Heart left ventricle (tissue), 16 donors: Measurements from ENCODE around the gene PNPLA4. TPM values are rescaled to one million over a fixed set of nuclear protein-coding genes. Genes with fewer than 3 reads are reported as not detected.

Experiments used
- ATAC-seq, 4 donors: fragments of 200-7000 bp; cut with Tn5 transposase; one replicate each; pipeline ENCODE4 v1.9.1; 2020 to 2022; ENCODE audit warnings: moderate library complexity in 4 of 4, mild to moderate bottlenecking in 3 of 4, moderate number of reproducible peaks in 1 of 4
- DNase-seq, 5 donors: peaks; one replicate each; pipeline ENCODE4 v3.0.0-alpha.2; 2020
- H3K27ac ChIP-seq, 12 donors: fragments of 200-600 bp; sonication (generic) in 4 of 12; one replicate each; pipeline versions ENCODE4 v1.5.0 to v1.8.0; 2016 to 2022; ENCODE audit warnings: mild to moderate bottlenecking in 2 of 12
- H3K27me3 ChIP-seq, 9 donors: fragments of 200-600 bp; sonication (generic) in 2 of 9; one replicate each; pipeline versions ENCODE4 v1.5.1 to v1.8.0; 2016 to 2022; ENCODE audit warnings: mild to moderate bottlenecking in 3 of 9
- H3K36me3 ChIP-seq, 9 donors: fragments of 200-600 bp; sonication (generic) in 2 of 9; one replicate each; pipeline versions ENCODE4 v1.5.0 to v1.8.0; 2018 to 2022; ENCODE audit warnings: mild to moderate bottlenecking in 2 of 9
- H3K4me1 ChIP-seq, 12 donors: fragments of 200-600 bp; sonication (generic) in 4 of 12; one replicate each; pipeline versions ENCODE4 v1.5.0 to v1.8.0; 2016 to 2022; ENCODE audit warnings: mild to moderate bottlenecking in 3 of 12
- H3K4me3 ChIP-seq, 12 donors: fragments of 200-600 bp; sonication (generic) in 4 of 12; one replicate each; pipeline versions ENCODE4 v1.5.0 to v1.8.0; 2017 to 2022; ENCODE audit warnings: mild to moderate bottlenecking in 9 of 12, moderate library complexity in 4 of 12
- H3K9me3 ChIP-seq, 12 donors: fragments of 200-600 bp; sonication (generic) in 4 of 12; one replicate each; pipeline versions ENCODE4 v1.5.0 to v1.8.0; 2016 to 2022; ENCODE audit warnings: mild to moderate bottlenecking in 1 of 12
- CTCF ChIP-seq, 12 donors: fragments of 200-600 bp; sonication (generic) in 4 of 12; IDR thresholded peaks; one replicate each; pipeline versions ENCODE4 v1.5.0 to v1.8.0; 2018 to 2022; ENCODE audit warnings: antibody characterized with exemption in 12 of 12, mild to moderate bottlenecking in 5 of 12
- POLR2A ChIP-seq, 2 donors: fragments of 450-650 bp; IDR thresholded peaks; one replicate each; pipeline ENCODE4 v1.6.1; 2017; ENCODE audit warnings: antibody characterized with exemption in 2 of 2, mild to moderate bottlenecking in 2 of 2, moderate library complexity in 2 of 2
- WGBS, 4 donors: extraction: QIAGEN DNeasy Blood & Tissue Kit in 2 of 4; methylation state at CpG; one replicate each; pipeline versions ENCODE4 v1.1.5 to v1.1.7; 2013 to 2018; 5-methylcytosine and 5-hydroxymethylcytosine counted together
- intact Hi-C, 10 donors: fragments of 100-400 bp; cut with DNase I; formaldehyde crosslinking; loops; one replicate each; pipeline versions ENCODE4 v1.11.1 to v1.14.2; 2022
- polyA plus RNA-seq, 2 donors: library from polyadenylated mRNA; stranded (reverse); fragments of 200-250 nt; gene quantifications; one replicate each; pipeline ENCODE4 v1.2.3, GENCODE V29; 2013
- total RNA-seq, 9 donors: library from RNA; depleted of rRNA in 2 of 9; stranded (reverse); fragments of >200 nt in 2 of 9; fragmentation: NEBNext Ultra II Directional in 3 of 9; extraction: Animal tissue kit (Norgen Biotek cat#: 25700) in 3 of 9; gene quantifications; one replicate each; pipeline versions ENCODE4 v1.1.0 to v1.2.4, GENCODE V29; 2016 to 2023
- donor health status: ischemic (EF 13 %, LVEDD 7.1; RV severe dilation, severe dysfunction).
- donor health status: healthy with polysubstance abuse.
- donor health status: DM: no; HTN: yes; CAD: no.
- donor health status: DM: no; HTN: no; CAD: no.
- donor health status: ischemic (EF 25% LVEDD 6.9; RV normal size, moderate dysfunction).
- donor health status: ischemic (EF 25% LVEDD 5.7; RV mildly dilated, moderate dysfunction).
- donor health status: healthy.
- donor health status: DM: yes; HTN: yes; CAD: no.
- donor health status: ischemic (EF 35%, LVEDD 5.7; RV mildly dilated, moderate dysfunction).
- donor health status: nonischemic (EF 11% LVEDD 7.7; RV severe dilation, severe dysfunction).
- donor health status: DM: yes; HTN: yes; CAD: no.
- donor health status: PGD.
- donor health status: ischemic (EF 29% LVEDD 5.4; RV normal size, mild dysfunction).
- donor health status: nonischemic (EF 23%, LVEDD 6.1; RV moderate dilation, normal function).

PNPLA4 gene
- total and polyA plus RNA-seq, 11 donors: 15.0 to 76.3 (median 31.7) TPM

DNA sequence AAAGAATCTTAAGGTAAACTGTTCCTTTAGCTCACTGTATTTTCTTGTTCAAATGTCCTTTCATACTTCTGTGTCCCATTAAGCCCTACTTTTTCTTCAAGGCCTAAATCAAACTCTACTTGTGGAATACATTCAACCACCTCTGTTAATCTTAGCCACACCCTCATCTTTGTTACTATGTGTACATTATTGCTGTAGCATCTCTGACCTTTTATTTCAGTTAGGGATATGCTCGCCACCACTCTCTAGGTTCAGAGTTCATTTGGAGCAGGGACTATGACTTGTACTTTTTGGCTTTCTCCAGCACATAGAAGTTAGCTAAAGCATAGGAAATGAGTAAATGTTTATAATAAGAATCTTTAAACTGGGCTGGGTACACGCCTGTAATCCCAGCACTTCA, 6.8 kb upstream of the PNPLA4 start:
- H3K27me3 ChIP-seq: no peaks in the 10 kb centered on the region
- intact Hi-C loops: no loop called here
- H3K36me3 ChIP-seq: no peaks in the 10 kb centered on the region
- TF ChIP-seq POLR2A (IDR thresholded peaks at IDR 0.05) (no peak), CTCF (IDR thresholded peaks at IDR 0.05) (no peak)
- no peak for DNase-seq
- no peaks in the 10 kb centered on the region for H3K9me3 ChIP-seq
- no peaks in the 10 kb centered on the region for H3K4me1 ChIP-seq
- WGBS, 4 donors: 82 to 98% (median 92%) methylated on average over 2 of the region's 2 CpGs
- no peak overlapping the region for H3K27ac ChIP-seq
- ATAC-seq: no peak
- H3K4me3 ChIP-seq: no peak overlapping the region

DNA sequence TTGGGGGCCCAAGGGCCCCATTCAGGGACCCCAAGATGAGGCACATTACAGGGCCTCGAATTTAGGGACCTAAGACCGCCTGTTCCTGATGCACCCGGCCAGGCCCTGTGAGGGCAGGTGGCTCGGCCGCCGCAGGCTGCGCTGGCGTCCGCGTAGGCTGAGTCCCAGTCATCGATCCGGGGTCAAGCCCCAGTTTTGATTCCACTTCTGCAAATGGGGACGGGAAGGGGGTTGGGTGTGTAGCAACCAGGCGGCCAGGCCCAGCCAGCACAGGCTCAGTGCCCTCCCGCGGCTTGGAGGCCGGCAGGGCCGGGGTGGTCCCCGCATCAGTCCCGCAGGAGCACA, 327 bp downstream of the PNPLA4 start:
- intact Hi-C loops: loop anchor here in 1 of 10 donors (10.0 kb wide), 1 partner anchor 792 kb away; no protein-coding TSS in a partner anchor
- Histone ChIP-seq H3K9me3 (no peaks in the 10 kb centered on the region), H3K36me3 (peaks cover 0 to under 1% (median 0%) of the 10 kb centered on the region in 9 donors), H3K4me3 (peak overlapping the region; percentile 29 to 73 (median 58)), H3K27me3 (peaks cover 0 to 3% (median 0%) of the 10 kb centered on the region in 9 donors), H3K27ac (peak overlapping the region in 11 of 12 donors; percentile 60 to 88 (median 76)), H3K4me1 (peaks cover 0 to 18% (median 3%) of the 10 kb centered on the region in 12 donors)
- ATAC-seq (no peak), DNase-seq (no peak)
- no peak for TF ChIP-seq POLR2A (IDR thresholded peaks at IDR 0.05)
- TF ChIP-seq CTCF (IDR thresholded peaks at IDR 0.05): no peak
- WGBS, 4 donors: 15 to 41% (median 25%) methylated on average over 5 to 20 of the region's 20 CpGs

GRCh38 chrX:7926501-7926900, 712 bp downstream of the PNPLA4 start:
- Histone ChIP-seq H3K4me1 (peaks cover 0 to 18% (median 3%) of the 10 kb centered on the region in 12 donors), H3K9me3 (no peaks in the 10 kb centered on the region), H3K27me3 (peaks cover 0 to 3% (median 0%) of the 10 kb centered on the region in 9 donors), H3K36me3 (peaks cover 0 to 5% (median 3%) of the 10 kb centered on the region in 9 donors), H3K4me3 (peak overlapping the region; percentile 29 to 73 (median 58)), H3K27ac (peak overlapping the region in 11 of 12 donors; percentile 60 to 88 (median 76))
- intact Hi-C loops: loop anchor here in 1 of 10 donors (10.0 kb wide), 1 partner anchor 792 kb away; no protein-coding TSS in a partner anchor
- no peak for TF ChIP-seq POLR2A (IDR thresholded peaks at IDR 0.05)
- no peak for TF ChIP-seq CTCF (IDR thresholded peaks at IDR 0.05)
- DNase-seq (no peak), ATAC-seq (no peak)
- 86 to 95% (median 89%) methylated on average over 5 of the region's 5 CpGs for WGBS, 4 donors

DNA sequence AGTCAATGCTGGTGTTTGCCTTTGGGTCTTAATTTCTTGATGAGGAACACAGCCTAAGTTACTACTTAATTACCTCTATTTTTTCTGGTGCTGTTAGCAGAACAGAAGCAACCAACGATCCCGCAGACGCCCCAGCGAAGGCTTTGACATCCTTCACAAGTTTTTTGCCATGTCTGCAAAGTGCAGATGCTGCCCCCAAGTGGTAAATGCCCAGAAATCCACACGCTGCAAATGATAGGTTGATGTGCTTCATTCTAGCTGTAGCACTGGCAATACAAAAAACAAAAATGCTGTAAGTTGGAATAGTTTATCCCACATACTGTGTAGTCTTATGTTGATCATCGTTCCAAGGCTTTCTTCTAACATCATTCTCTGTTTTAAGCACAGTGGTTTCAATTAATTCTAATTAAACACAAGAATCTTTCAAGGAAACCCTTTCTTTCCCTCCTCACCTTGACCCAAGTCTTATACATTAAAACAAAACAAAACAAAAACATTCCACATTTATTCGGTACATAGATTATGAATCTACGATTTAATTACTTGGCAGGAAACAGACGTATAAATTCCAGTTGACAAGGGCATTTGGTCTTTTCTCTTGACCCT, 1.2 kb downstream of the PNPLA4 start:
- Histone ChIP-seq H3K27me3 (peaks cover 0 to 3% (median 0%) of the 10 kb centered on the region in 9 donors), H3K27ac (peak overlapping the region in 1 of 12 donors; percentile 81), H3K4me1 (peaks cover 0 to 18% (median 3%) of the 10 kb centered on the region in 12 donors), H3K4me3 (no peak overlapping the region), H3K36me3 (peaks cover 0 to 10% (median 8%) of the 10 kb centered on the region in 9 donors), H3K9me3 (no peaks in the 10 kb centered on the region)
- WGBS, 4 donors: 15 to 28% (median 20%) methylated on average over 9 of the region's 9 CpGs
- intact Hi-C loops: loop anchor here in 1 of 10 donors (10.0 kb wide), 1 partner anchor 791 kb away; no protein-coding TSS in a partner anchor
- peak; percentile 48 to 76 (median 65) for TF ChIP-seq CTCF (IDR thresholded peaks at IDR 0.05)
- TF ChIP-seq POLR2A (IDR thresholded peaks at IDR 0.05): no peak
- DNase-seq (peak in 4 of 5 donors; percentile 15 to 50 (median 38)), ATAC-seq (peak in 2 of 4 donors; percentile 40 to 47)
